HepG2 (cell line): ENCODE results near the gene BPIFB2. TPM values are rescaled to one million over a fixed set of nuclear protein-coding genes. Genes with fewer than 3 reads are reported as not detected.

Source experiments
- ATAC-seq: fragments of 200-7000 bp; cut with Tn5 transposase; 3 replicates; pipeline ENCODE4 v1.9.1; 2020; ENCODE audit warnings: mild to moderate bottlenecking, moderate library complexity
- BruUV-seq: library from RNA; stranded (reverse); fragments of 400-500 nt; replicated peaks from 2 replicates; lab custom pipeline; 2021; lab: Mats Ljungman, UMichigan
- CTCF ChIA-PET: fragments of 300-600 bp; formaldehyde crosslinking; extraction: SDS; loops from one replicate; lab custom pipeline; 2021; ENCODE audit warnings: low total read pairs, inconsistent platforms, low intra/inter-chr PET ratio; lab: Yijun Ruan, JAX
- POLR2A ChIA-PET: fragments of 350-600 bp; sonication (Branson Sonifier 250); formaldehyde crosslinking; loops from one replicate; lab custom pipeline; 2020; ENCODE audit warnings: antibody characterized with exemption, inconsistent platforms; lab: Yijun Ruan, JAX
- DNase-seq: peaks from one replicate; pipeline ENCODE4 v3.0.0-alpha.2; 2015; ENCODE audit warnings: low spot score
- FAIRE-seq: peaks from 3 replicates; lab custom pipeline; 2011; peaks lifted over from hg19 to GRCh38; lab: Jason Lieb, UNC
- H2AFZ ChIP-seq: one replicate; pipeline ENCODE4 v1.6.1; 2011; ENCODE audit warnings: low read length, inconsistent platforms
- H3K27ac ChIP-seq: fragments of 300-600 bp; 3 replicates; pipeline ENCODE4 v1.8.0; 2011; ENCODE audit warnings: mixed run types, mild to moderate bottlenecking, mixed read lengths, low read length, inconsistent platforms; ENCODE audit not compliant: insufficient read depth; ENCODE audit errors: extremely low read length
- H3K27me3 ChIP-seq, 2 experiments: fragments of 200-600 bp in 1 of 2; 2 replicates in 1 of 2; 3 replicates in 1 of 2; pipeline versions ENCODE4 v1.6.0 to v1.8.0; 2011; ENCODE audit warnings: low read length in 2 of 2, mild to moderate bottlenecking in 2 of 2, moderate library complexity in 2 of 2, inconsistent platforms in 1 of 2; ENCODE audit not compliant: insufficient read depth in 2 of 2, control insufficient read depth in 1 of 2
- H3K36me3 ChIP-seq, 2 experiments: fragments of 200-600 bp in 1 of 2; replicated peaks in 1 of 2; 2 replicates in 1 of 2; 3 replicates in 1 of 2; pipeline versions ENCODE4 v1.5.1 to v1.8.0; 2011; ENCODE audit warnings: low read length in 2 of 2, inconsistent platforms in 1 of 2; ENCODE audit not compliant: insufficient read depth in 2 of 2, control insufficient read depth in 1 of 2
- H3K4me1 ChIP-seq: 2 replicates; pipeline ENCODE4 v1.5.1; 2012; ENCODE audit warnings: low read length, inconsistent platforms; ENCODE audit not compliant: insufficient read depth
- H3K4me2 ChIP-seq: 2 replicates; pipeline ENCODE4 v1.6.0; 2011; ENCODE audit warnings: low read depth, low read length, inconsistent platforms
- H3K4me3 ChIP-seq, 3 experiments: fragments of 200-600 bp in 1 of 3; sonication (generic), shearing (Covaris generic) in 1 of 3; replicated peaks in 1 of 3; 2 replicates each; pipeline ENCODE4 v1.5.1; 2011 to 2016; ENCODE audit warnings: low read length in 3 of 3, inconsistent platforms in 2 of 3, low read depth in 2 of 3, mild to moderate bottlenecking in 2 of 3, control low read depth in 1 of 3, mixed read lengths in 1 of 3; ENCODE audit not compliant: insufficient read depth in 1 of 3
- H3K79me2 ChIP-seq: one replicate; pipeline ENCODE4 v1.6.1; 2011; ENCODE audit warnings: low read length, inconsistent platforms; ENCODE audit not compliant: insufficient read depth
- H3K9ac ChIP-seq: 2 replicates; pipeline ENCODE4 v1.6.0; 2011; ENCODE audit warnings: mild to moderate bottlenecking, low read depth, low read length, inconsistent platforms; ENCODE audit not compliant: insufficient read depth
- H3K9me3 ChIP-seq: 2 replicates; pipeline ENCODE4 v1.5.1; 2012; ENCODE audit warnings: mild to moderate bottlenecking, low read length
- H4K20me1 ChIP-seq: 2 replicates; pipeline ENCODE4 v1.6.0; 2011; ENCODE audit warnings: inconsistent platforms, mild to moderate bottlenecking, low read length, moderate library complexity; ENCODE audit not compliant: insufficient read depth
- AHR ChIP-seq: IDR thresholded peaks from 2 replicates; pipeline ENCODE4 v1.6.1; 2018; ENCODE audit warnings: missing genetic modification reagents, missing compliant biosample characterization
- ATF7 ChIP-seq, 2 experiments: fragments of 450-650 bp in 1 of 2; sonication (generic) in 1 of 2; formaldehyde crosslinking in 1 of 2; IDR thresholded peaks; 2 replicates each; pipeline versions ENCODE4 v1.4.0 to v1.6.1; 2016 to 2020; ENCODE audit warnings: antibody characterized with exemption in 1 of 2, mild to moderate bottlenecking in 1 of 2, missing genetic modification reagents in 1 of 2
- CBX5 ChIP-seq: sonication (generic); formaldehyde crosslinking; IDR thresholded peaks from 2 replicates; pipeline ENCODE4 v1.4.0; 2020; ENCODE audit warnings: missing genetic modification reagents, borderline replicate concordance
- CHD4 ChIP-seq: fragments of 200-600 bp; sonication (generic); IDR thresholded peaks from 2 replicates; pipeline ENCODE4 v1.7.0; 2017; ENCODE audit warnings: mild to moderate bottlenecking, low read length, borderline replicate concordance
- EZH2 ChIP-seq: conservative IDR thresholded peaks from 2 replicates; pipeline ENCODE4 v1.6.1; 2012; ENCODE audit warnings: mild to moderate bottlenecking, low read depth, low read length, moderate library complexity
- GABPB1 ChIP-seq: IDR thresholded peaks from 2 replicates; pipeline ENCODE4 v1.6.1; 2016; ENCODE audit warnings: mild to moderate bottlenecking, missing genetic modification reagents, moderate library complexity, missing compliant biosample characterization
- HNF4G ChIP-seq, 2 experiments: sonication (generic) in 1 of 2; formaldehyde crosslinking in 1 of 2; IDR thresholded peaks; 2 replicates each; pipeline versions ENCODE4 v1.4.0 to v1.6.1; 2011 to 2020; ENCODE audit warnings: borderline replicate concordance in 2 of 2, low read depth in 2 of 2, mild to moderate bottlenecking in 2 of 2, low read length in 1 of 2, missing genetic modification reagents in 1 of 2, moderate library complexity in 1 of 2
- JARID2 ChIP-seq: sonication (generic); formaldehyde crosslinking; IDR thresholded peaks from 2 replicates; pipeline ENCODE4 v1.8.1; 2023; ENCODE audit warnings: missing genetic modification reagents, inconsistent platforms; ENCODE audit not compliant: insufficient replicate concordance
- MZF1 ChIP-seq: sonication (generic); formaldehyde crosslinking; IDR thresholded peaks from 2 replicates; pipeline ENCODE4 v1.8.1; 2023; ENCODE audit warnings: mild to moderate bottlenecking, missing genetic modification reagents, borderline replicate concordance
- NR3C1 ChIP-seq: sonication (generic); formaldehyde crosslinking; IDR thresholded peaks from 2 replicates; pipeline ENCODE4 v1.4.0; 2020; ENCODE audit warnings: missing genetic modification reagents
- RELA ChIP-seq: sonication (generic); formaldehyde crosslinking; IDR thresholded peaks from 2 replicates; pipeline ENCODE4 v1.4.0; 2020; ENCODE audit warnings: missing genetic modification reagents
- RXRA ChIP-seq: sonication (generic); formaldehyde crosslinking; IDR thresholded peaks from 2 replicates; pipeline ENCODE4 v1.5.1; 2020; ENCODE audit warnings: missing genetic modification reagents
- SETDB1 ChIP-seq: sonication (generic); formaldehyde crosslinking; IDR thresholded peaks from 2 replicates; pipeline ENCODE4 v1.5.1; 2020; ENCODE audit warnings: missing genetic modification reagents, mild to moderate bottlenecking, borderline replicate concordance
- SRSF4 ChIP-seq: fragments of 200-400 bp; formaldehyde crosslinking; IDR thresholded peaks from one replicate; pipeline ENCODE4 v1.6.1; 2018; ENCODE audit warnings: mild to moderate bottlenecking, low read depth, low read length, moderate library complexity; ENCODE audit not compliant: poor library complexity, severe bottlenecking
- TARDBP ChIP-seq: sonication (generic); formaldehyde crosslinking; IDR thresholded peaks from 2 replicates; pipeline ENCODE4 v1.8.0; 2022; ENCODE audit warnings: mild to moderate bottlenecking, missing genetic modification reagents
- ZFAT ChIP-seq: sonication (generic); formaldehyde crosslinking; conservative IDR thresholded peaks from 2 replicates; pipeline ENCODE4 v1.8.1; 2023; ENCODE audit warnings: missing genetic modification reagents, inconsistent platforms
- ZNF432 ChIP-seq: sonication (generic); formaldehyde crosslinking; IDR thresholded peaks from 2 replicates; pipeline ENCODE4 v1.5.0; 2020; ENCODE audit warnings: missing genetic modification reagents, mild to moderate bottlenecking, borderline replicate concordance
- in situ Hi-C: cut with HindIII; loops from 2 replicates; pipeline ENCODE4 v1.10.0; 2017; ENCODE audit warnings: low pct_unique_long_range_greater_than_20kb; ENCODE audit not compliant: extremely low pct_ligation_motif_present
- intact Hi-C: fragments of 100-400 bp; cut with micrococcal nuclease; formaldehyde crosslinking; loops from one replicate; pipeline ENCODE4 v1.10.0; 2022; ENCODE audit not compliant: unreplicated experiment
- polyA plus RNA-seq, 8 experiments: library from polyadenylated mRNA; depleted of rRNA in 3 of 8; stranded (reverse) in 7 of 8; unstranded in 1 of 8; fragments of >200 nt; fragmentation: Illumina TruSeq in 4 of 8; extraction: Trizol in 4 of 8; gene quantifications; 2 replicates each; pipeline versions ENCODE4 v1.2.1 to v1.2.3, GENCODE V29; 2011 to 2016; ENCODE audit warnings: low read depth in 4 of 8, missing spikeins in 1 of 8, mixed read lengths in 1 of 8; ENCODE audit not compliant: insufficient read depth in 1 of 8
- total RNA-seq, 5 experiments: library from RNA; depleted of rRNA; stranded (reverse); fragments of >200 nt; fragmentation: Illumina TruSeq; extraction: Trizol; gene quantifications; 2 replicates each; pipeline ENCODE4 v1.2.3, GENCODE V29; 2016; ENCODE audit warnings: low read depth in 1 of 5
- TF ChIP-seq, protein P1 (sequence below): sonication (generic); formaldehyde crosslinking; IDR thresholded peaks from 2 replicates; pipeline ENCODE4 v1.8.1; 2022; ENCODE audit warnings: mild to moderate bottlenecking, missing genetic modification reagents
- TF ChIP-seq, protein P2 (sequence below): IDR thresholded peaks from 2 replicates; pipeline ENCODE4 v1.6.1; 2016; ENCODE audit warnings: low read depth, borderline replicate concordance
- TF ChIP-seq, protein P3 (sequence below): sonication (generic); formaldehyde crosslinking; IDR thresholded peaks from 2 replicates; pipeline ENCODE4 v1.8.1; 2023; ENCODE audit warnings: missing genetic modification reagents, inconsistent platforms, borderline replicate concordance

BPIFB2 gene
- total and polyA plus RNA-seq, 2 of the 13 experiments (the other 11 are each of a cell fraction or from before 2014, with no cell fraction given): 54.5 to 902 TPM

DNA sequence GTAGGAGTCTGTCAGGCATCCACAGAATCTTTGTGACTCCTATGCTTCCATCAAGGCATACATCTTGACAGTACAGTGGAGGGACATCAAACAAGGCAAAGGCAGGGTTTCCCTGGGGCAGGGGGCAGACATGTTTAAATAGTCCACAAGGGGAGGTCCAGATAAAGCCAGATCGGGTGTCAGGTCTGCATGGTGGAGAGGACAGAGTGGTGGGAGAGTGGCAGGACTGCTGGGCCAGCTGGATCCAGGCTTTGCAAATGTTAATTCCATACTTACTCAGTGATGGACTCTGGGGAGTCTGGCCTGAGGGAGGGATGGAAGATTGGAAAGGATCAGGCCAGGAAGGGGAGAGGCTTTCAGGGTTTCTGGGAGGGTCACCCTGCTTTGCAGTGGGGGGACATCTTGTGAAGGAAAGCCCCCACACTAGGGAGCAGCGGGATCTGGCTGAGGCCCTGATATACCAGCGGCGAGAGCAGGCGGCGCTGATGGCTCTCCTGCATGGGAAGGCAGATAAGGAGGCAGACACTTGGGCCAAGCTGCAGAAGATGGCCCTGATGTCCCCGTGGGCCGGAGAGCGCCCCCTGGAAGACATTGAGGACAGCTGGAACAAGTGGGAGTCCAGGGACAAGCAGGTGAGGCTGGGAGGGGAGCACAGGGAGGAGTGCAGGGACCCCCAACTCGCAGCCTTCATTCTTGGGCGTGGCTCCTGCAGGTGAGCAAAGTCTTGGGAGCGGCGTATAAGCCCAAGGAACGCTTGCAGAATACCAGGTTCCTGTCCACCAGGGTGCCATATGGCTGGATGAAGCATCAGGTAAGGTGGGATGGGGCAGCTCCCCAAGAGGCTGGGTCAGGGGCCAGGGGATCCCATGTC is 47.9 kb upstream of the BPIFB2 start (continued):
- TF ChIP-seq, protein P1, sequence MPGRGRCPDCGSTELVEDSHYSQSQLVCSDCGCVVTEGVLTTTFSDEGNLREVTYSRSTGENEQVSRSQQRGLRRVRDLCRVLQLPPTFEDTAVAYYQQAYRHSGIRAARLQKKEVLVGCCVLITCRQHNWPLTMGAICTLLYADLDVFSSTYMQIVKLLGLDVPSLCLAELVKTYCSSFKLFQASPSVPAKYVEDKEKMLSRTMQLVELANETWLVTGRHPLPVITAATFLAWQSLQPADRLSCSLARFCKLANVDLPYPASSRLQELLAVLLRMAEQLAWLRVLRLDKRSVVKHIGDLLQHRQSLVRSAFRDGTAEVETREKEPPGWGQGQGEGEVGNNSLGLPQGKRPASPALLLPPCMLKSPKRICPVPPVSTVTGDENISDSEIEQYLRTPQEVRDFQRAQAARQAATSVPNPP (CRISPR knock-in tag): no peak
- TF ChIP-seq SRSF4 (no peak), GABPB1 (CRISPR knock-in tag) (no peak), CBX5 (CRISPR knock-in tag) (no peak), EZH2 (no peak), RXRA (no peak), MZF1 (no peak), ATF7 (IDR thresholded peaks at IDR 0.05) (no peak), ATF7 (CRISPR knock-in tag; IDR thresholded peaks at IDR 0.05) (no peak), TARDBP (no peak)

DNA sequence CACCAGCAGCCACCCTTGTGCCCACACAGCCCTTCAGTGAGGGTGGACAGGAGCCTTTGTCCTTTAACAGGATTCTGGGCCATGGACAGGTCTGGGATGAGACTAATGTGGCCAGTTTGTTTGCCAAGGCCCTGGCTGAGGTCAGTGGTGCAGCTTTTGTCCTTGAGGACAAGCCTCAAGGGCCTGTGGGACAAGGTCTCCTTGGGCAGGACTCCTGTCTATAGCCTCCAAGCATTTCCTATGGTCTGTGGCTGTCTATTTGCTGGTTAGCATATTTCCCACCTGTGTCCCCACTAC is 47.3 kb upstream of the BPIFB2 start:
- peaks cover 6% of the 10 kb centered on the region; the same call in 1 of the 2 replicates for H3K9me3 ChIP-seq
- BruUV-seq: no TSS peak
- in situ Hi-C loops (no loop called here), intact Hi-C loops (no loop called here)
- FAIRE-seq (no peak), DNase-seq (no peak), ATAC-seq (no peak)
- CTCF ChIA-PET: no interaction called here
- no peak overlapping the region for H3K4me2 ChIP-seq
- POLR2A ChIA-PET: no interaction called here
- H3K27me3 ChIP-seq: peaks cover 15 to 59% of the 10 kb centered on the region in 2 experiments
- peaks cover 7% of the 10 kb centered on the region; the same call in 1 of the 2 replicates for H3K4me1 ChIP-seq
- no peak overlapping the region for H3K27ac ChIP-seq
- no peak overlapping the region for H3K9ac ChIP-seq
- no peaks in the 10 kb centered on the region for H3K79me2 ChIP-seq
- no peaks in the 10 kb centered on the region for H3K36me3 ChIP-seq
- H4K20me1 ChIP-seq: no peaks in the 10 kb centered on the region
- no peak overlapping the region for H2AFZ ChIP-seq
- no peak overlapping the region for H3K4me3 ChIP-seq
- TF ChIP-seq ZNF432 (CRISPR knock-in tag): no peak
- TF ChIP-seq CHD4: no peak
- TF ChIP-seq AHR: no peak
- TF ChIP-seq, protein P2, sequence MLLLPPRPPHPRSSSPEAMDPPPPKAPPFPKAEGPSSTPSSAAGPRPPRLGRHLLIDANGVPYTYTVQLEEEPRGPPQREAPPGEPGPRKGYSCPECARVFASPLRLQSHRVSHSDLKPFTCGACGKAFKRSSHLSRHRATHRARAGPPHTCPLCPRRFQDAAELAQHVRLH (CRISPR knock-in tag): no peak
- TF ChIP-seq ZFAT (CRISPR knock-in tag): no peak
- TF ChIP-seq RELA (CRISPR knock-in tag): no peak
- TF ChIP-seq, protein P3, sequence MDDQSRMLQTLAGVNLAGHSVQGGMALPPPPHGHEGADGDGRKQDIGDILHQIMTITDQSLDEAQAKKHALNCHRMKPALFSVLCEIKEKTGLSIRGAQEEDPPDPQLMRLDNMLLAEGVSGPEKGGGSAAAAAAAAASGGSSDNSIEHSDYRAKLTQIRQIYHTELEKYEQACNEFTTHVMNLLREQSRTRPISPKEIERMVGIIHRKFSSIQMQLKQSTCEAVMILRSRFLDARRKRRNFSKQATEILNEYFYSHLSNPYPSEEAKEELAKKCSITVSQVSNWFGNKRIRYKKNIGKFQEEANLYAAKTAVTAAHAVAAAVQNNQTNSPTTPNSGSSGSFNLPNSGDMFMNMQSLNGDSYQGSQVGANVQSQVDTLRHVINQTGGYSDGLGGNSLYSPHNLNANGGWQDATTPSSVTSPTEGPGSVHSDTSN (CRISPR knock-in tag): no peak
- no peak for TF ChIP-seq JARID2 (CRISPR knock-in tag)
- TF ChIP-seq HNF4G (IDR thresholded peaks at IDR 0.05; ENCODE audit: borderline replicate concordance, low read depth, low read length): no peak
- no peak for TF ChIP-seq HNF4G (CRISPR knock-in tag; IDR thresholded peaks at IDR 0.05; ENCODE audit: borderline replicate concordance, low read depth)
- TF ChIP-seq SETDB1: no peak
- TF ChIP-seq NR3C1: no peak
